Fibroblast of skin of back (primary cell): ENCODE measurements around the gene RASGEF1C.
"Not testable (repeated sequence)": the region's sequence is repeated elsewhere in the genome, so short reads cannot be mapped to it uniquely, and the experiment has no call there.

Experiments
- DNase-seq: peaks from one replicate; pipeline ENCODE4 v3.0.0-alpha.2; 2013

RASGEF1C gene

DNA sequence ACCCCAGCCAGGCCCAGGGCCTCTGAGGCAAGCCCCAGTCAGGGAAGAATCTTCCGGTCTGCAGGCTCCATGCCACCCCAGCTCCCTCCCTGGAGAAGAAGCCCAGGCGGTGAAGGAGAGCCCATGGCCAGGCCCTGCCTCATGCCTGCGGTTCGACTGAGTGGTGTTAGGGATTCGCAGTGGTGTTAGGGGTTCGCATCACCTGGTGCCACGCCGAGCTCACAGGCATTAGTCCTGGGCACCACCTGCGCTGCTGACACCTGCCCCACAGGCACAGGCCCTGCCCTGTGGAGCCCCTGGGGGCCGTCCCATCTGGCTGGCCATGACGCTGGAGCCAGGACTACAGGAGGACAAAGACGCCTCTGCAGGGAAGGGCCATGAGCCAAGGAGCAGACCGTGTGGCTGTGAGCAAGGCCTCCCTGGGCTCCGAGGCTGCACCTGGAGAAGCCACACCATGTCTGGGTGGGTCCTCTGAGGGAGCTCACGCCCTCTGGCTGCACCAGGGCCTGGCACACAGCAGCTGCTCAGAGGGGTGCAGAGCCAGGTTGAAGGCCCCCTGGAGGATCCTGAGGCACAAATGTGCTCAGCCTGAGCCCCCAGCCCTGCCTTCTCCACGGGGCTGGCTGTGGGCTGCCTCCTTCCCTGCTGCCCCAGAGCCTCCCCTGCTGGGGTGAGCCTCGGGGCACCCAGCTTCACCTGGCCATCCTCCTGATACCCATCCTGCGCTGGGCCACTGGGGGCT, 109.8 kb downstream of the RASGEF1C start:
- DNase-seq, result no peak

GRCh38 chr5:180098526-180098925, 110.5 kb downstream of the RASGEF1C start:
- no peak for DNase-seq

- DNase-seq, result no peak
Observed at GRCh38 chr5:180097926-180098325, 111.1 kb downstream of the RASGEF1C start.

DNA sequence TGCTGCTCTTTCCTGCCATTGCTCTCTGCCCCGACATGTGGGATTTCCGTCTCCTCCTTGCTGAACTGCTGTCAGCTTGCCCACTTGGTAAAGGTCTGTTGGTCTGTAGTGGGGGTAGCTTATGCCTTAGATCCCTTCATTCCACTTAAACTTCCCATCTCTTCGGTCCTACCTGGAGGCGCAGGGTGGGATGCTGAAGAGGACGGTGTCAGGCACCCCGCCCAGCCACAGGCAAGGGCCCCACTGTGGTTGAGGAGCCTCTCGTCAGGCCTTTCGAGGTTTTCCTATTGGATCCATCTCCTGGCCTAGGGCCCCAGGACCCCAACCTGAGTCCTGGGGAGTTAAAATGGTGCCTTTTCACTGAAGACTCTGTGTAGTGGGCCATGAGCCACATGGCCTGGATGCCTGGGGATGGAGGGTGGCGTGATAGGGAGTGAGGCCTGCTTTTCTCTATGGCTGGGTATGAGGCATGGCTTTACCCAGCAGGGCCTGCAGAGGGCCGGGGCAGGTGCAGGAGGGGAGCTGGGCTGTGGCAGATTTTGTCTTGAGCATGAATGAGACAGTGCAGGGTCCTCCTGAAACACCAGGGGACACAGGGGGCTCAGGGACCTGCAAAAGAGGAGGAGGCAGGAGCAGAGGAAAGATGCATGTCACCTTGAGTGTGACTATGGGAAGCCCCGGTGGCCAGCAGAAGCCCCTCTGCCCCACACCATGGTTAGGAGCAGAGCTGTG, 111.7 kb downstream of the RASGEF1C start:
- DNase-seq, result no peak

DNA sequence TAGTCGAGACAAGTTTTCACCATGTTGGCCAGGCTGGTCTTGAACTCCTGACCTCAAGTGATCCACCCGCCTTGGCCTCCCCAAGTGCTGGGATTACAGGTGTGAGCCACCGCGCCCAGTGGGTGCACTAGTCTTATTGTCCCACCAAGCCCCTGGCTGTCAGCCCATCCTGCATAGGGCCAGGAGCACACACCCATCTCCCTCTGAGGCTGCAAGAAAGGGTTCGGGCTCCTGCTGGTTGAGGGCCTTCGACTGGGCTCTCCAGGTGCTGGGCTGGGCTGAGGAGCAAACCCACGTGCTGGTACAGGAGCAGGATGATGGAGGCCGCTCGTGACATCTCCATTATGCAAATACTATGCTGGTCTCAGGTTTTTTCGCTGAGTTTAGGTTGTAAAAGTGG, 112.4 kb downstream of the RASGEF1C start:
- no peak for DNase-seq

DNA sequence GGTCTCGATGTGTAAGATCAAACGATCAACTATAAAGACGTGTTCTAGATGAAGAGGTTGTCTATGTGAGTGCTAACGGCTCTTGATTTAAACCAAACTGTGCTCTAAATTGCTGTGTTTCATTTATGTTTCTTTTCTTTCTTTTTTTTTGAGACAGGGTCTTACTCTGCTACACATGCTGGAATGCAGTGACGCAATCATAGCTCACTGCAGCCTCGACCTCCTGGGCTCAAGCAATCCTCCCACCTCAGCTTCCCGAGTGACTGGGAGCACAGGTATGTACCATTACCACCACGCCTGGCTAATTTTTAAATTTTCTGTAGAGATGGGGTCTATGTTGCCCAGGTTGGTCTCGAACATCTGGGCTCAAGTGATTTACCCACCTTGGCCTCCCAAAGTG, 113.5 kb downstream of the RASGEF1C start:
- DNase-seq, result no peak

- no peak for DNase-seq
Observed at GRCh38 chr5:180093651-180094382, 115.2 kb downstream of the RASGEF1C start.

DNA sequence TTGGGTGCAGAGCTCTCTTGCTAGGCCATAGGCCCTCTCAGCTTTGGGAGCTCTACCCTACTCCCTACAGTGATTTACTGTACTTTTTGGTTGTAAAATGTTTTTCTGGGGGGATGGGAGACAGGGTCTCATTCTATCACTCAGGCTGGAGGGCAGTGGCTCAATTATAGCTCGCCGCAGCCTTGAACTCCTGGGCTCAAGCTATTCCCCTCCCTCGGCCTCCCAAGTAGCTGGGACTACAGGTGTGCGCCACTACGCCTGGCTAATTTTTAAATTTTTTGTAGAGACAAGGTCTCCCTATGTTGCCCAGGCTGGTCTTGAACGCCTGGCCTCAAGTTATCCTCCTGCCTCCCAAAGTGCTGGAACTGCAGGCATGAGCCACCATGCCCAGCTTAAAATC, 115.8 kb downstream of the RASGEF1C start:
- no peak for DNase-seq

DNA sequence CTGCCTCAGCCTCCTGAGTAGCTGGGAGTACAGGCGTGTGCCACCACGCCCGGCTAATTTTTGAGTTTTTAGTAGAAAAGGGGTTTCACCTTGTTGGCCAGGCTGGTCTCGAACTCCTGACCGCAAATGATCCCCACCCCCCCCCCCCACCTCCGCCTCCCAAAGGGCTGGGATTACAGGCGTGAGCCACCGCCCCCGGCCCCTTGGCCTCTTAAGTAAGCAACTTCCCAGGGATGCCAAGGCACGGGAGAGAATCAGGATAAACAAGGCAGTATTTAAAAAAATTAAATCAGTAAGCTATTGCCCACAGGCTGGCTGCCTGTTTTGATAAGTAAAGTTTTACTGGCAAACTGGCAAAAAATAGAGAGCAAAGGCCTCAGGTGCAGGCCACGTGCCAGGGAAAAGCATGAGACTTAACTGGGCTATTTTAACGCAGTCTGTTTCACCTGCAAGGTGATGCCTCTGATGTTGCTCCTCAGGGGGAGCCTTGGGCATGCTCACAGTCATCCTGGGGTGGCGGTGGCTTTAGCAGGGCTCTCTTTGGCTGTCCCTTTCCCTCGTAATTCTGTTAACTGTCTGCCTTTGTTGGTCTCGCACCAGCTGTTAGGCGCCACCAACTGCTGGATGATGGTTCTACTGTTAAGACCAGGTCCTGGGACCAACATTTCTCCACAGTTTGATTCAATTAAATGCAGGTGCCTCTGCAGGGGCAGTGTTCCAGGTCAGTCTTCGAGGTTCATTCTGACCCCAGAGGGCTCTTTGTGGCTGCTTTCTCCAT, 118.1 kb downstream of the RASGEF1C start:
- peak; percentile 43 for DNase-seq

DNA sequence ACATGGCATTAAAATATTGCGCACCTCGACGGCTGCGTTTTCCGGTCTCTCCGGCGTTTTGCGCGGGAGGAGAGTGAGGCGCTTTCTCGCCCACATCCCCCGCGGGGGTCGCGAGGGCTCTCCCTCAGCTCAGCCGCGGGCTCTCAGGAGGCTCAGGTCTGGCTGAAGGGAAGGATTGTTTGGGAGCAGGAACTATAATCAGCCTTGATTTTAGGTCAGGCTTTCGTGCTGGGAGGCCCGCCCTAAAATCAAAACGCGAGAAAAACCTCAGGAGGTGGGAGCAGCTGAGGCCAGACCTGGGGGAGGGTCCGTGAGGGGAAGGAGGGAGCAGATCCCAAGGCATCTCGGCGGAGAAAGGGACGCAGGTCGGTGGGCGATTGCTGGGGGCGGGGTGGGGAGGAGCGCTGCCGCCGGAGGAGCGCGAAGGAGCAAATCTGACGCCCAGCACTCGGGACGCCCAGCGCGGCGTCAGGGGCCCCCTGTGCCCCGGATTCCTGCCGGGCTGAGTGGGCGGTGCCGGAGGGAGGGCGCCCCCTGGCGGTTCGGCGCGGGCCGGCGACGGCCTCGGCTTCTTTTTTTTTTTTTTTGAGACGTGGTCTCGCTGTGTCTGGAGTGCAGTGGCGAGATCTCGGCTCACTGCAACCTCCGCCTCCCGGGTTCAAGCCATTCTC, 118.8 kb downstream of the RASGEF1C start:
- peak; percentile 73 for DNase-seq

DNA sequence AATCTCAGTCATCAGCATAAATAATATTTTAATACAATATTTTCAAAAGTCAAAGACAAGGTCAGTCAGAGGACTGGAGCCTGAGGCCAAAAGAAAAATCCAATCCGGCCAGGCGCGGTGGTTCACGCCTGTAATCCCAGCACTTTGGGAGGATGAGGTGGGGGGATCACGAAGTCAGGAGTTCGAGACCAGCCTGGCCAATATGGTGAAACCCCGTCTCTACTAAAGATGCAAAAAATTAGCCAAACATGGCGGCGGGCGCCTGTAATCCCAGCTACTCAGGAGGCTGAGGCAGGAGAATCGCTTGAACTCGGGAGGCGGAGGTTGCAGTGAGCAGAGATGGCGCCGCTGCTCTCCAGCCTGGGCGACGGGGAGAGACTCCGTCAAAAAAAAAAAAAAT, 119.4 kb downstream of the RASGEF1C start:
- DNase-seq, result not testable (repeated sequence)

DNA sequence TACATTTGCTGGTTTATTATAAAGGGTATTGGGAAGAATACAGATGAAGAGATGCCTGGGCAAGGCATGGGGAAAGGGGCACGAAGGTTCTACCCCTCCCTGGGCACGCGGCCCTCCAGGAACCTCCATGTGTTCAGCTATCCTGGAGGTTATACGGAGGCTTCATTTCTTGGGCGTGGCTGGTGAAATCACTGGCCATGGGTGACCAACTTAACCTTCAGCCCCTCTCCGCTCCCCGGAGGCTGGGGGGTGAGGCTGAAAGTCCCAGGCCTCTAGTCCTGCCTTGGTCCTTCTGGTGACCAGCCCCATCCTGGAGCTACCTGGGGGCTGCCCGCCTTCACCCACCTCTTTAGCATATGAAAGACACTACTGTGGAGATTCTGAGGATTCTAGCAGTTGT, 120.5 kb downstream of the RASGEF1C start:
- no peak for DNase-seq

DNA sequence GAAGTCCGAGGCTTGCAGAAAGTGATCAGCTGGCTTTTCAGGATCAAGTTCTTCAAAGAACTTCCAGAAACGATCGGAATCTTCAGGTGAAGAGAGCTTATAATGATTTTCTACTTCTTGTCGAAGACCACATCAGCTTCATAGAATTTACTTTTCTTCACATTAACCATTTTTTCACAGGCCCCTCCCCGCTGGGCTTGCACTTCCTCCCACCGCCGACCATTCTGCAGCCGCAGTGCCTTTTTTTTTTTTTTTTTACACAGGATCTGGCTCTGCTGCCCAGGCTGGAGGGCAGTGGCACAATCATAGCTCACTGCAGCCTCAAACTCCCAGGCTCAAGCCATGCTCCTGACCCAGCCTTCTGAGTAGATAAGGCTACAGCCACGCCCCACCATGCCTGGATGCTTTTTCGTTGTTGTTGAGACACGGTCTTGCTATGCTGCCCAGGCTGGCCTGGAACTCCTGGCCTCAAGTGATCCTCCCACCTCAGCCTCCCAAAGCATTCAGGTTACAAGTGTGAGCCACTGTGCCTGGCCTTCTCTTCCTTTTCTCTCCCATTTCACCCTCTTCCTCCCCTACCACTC, 122.1 kb downstream of the RASGEF1C start:
- no peak for DNase-seq

DNA sequence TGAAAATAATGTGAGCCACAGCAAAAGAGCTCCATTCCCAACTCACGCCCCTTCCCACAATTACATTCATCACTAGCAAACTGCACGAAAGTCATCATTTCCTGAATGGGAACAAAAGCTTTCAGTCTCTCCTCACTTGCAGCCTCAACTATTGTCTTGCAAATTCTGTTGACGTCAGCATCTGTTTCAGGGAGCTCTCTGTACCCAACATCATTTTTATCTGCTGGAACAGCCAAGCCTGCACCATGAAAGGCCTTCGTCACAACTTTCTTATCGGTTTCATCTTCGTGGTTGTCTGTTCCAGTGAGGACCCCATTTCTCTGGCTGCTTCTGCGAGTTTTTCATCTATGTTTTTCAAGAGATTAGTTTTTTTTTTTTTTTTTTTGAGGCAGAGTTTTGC, 123.2 kb downstream of the RASGEF1C start:
- no peak for DNase-seq

DNA sequence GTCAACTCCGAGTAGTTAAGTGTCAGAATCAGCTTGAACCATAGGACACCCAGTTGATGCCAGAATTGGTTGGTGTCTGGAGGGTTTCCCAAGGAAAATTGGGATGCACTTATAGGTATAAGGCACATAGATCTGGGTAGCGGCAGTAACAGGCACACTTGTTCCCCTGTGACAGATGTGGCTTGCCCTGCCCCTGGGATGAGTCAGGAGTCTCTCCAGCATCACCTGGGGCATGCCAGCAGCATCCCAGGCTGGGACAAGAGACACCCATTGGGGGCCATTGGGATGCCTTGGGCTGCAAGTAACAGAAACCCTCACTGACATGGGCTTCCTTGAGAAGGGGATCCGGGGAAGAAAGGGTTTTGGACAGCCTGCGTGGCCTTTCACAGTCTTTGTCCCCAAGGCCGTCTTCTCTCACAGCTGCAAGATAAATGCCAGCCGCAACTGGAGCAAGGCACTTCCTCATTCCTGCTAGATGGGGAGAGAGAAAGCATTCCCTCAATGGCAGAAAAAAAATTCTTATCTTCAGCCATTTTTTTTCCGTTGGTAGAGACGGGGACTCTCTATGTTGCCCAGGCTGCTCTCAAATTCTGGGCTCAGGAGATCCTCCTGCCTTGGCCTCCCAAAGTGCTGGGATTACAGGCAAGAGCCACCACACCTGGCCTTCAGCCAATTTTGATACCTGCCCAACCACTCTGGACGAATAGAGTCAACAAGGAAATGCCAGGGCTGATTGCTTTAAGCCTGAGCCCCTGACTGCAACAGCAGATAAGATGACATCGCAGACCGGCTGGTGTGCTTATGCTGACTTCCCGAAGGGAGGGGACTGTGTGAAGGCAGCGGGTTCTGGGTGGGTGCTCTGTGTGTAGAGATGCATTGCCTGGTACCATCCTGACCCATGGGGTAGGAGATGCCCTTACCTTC, 124.1 kb downstream of the RASGEF1C start:
- DNase-seq, result no peak

DNA sequence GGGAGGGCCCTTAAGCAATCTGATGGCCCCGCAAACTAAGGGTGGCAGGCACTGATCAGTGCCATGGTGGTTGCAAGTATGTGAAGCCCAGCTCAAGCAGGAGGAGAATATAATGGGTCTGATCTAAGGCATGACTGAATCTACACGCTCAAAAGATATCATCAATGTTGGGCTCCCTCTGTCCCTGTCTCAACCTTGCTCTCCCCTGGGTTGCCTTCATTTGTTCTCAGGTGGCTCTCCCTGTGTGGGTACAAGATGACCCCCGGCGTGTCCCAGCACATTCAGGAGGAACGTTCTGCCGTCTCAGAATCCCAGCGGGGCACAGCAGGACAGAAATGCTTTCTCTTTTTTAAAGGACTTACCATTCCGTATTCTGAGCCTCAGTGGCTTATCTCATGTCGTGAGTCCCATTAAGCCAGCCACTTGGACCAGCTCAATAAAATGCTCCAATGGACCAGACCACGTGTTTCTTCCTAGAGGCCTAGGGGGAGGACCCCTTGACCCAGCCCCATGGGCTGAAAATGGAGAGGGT, 125.4 kb downstream of the RASGEF1C start:
- DNase-seq, result no peak

DNA sequence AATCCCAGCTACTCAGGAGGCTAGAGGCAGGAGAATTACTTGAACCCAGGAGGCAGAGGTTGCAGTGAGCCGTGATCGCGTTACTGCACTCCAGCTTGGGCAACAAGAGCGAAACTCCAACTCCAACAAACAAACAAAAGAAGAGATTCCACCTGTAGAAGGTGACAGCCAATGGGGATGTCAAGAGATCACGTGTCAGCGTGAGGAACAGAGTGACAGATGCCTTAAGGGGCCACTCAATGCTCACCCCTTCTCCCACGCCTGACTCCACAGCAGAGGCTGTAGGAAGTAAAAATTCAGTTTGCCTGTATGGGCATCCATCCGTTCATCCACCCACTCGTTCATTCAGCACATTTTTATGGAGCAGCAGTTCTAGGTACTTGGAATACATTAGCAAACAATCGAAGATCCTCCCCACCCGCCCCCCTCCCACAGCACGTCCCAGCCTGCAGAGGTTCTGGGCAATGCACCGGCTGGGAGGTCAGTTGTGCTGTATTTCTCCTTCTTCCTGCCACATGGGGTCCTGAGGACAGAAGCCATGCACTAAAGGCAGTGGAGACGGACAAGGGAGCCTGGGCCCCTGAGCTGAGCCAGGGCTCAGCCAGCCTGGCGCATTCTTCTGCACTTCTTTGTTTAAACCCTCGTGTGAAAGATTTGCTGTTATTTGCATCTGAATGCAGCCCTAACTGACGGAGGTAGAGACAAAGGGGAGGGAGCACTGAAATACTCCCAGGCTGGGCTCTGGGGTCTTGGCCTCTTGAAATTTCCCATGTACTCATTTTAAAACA, 126.2 kb downstream of the RASGEF1C start:
- no peak for DNase-seq

DNA sequence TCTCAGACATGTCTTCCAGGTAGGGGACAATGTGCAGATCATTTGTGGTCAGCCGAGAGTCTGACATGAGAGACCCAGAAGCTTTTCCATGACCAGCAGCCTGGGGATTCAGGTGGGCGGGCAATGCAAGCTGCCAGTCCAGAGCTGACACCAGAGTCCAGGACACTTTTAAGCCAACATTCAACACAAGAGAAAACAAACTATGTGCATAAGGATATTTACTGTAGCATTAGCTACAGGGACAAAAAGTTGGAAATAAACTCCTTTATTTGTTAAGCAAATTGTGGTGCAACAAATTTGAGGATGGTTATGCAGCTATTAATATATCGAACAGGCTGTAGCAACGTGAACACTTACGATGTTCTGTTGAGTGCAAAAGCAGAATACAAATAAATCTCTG, 127.5 kb downstream of the RASGEF1C start:
- DNase-seq, result no peak

DNA sequence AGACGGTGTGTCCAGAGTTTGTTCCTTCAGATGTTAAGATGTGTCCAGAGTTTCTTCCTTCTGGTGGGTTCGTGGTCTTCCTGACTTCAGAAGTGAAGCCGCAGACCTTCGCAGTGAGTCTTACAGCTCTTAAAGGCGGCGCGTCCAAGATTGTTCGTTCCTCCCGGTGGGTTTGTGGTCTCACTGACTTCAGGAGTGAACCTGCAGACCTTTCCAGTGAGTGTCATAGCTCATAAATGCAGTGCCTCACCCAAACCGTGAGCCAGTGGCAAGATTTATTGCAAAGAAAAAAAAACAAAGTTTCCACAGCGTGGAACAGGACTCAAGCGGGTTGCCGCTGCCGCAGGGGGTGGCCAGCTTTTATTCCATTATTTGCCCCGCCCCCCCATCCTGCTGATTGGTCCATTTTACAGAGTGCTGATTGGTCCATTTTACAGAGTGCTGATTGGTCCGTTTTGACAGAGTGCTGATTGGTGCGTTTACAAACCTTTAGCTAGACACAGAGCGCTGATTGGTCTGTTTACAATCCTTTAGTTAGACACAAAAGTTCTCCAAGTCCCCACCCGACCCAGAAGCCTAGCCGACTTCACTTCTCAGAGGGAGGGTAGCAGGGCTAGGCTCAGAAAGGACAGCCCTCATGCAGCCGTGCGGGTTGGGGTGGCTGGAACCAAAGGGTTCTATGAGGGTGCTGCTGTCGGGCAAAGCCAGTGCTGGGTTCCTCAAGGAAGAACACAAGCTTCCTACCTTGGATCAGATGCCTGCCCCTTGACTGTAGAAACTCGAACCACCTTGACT, 128.3 kb downstream of the RASGEF1C start:
- no peak for DNase-seq
